Neuronal stem cell (in vitro differentiated cells): ENCODE measurements around the gene MT1H.
"Not testable (repeated sequence)": the region's sequence is repeated elsewhere in the genome, so short reads cannot be mapped to it uniquely, and the experiment has no call there.

ENCODE experiments used
- DNase-seq: peaks from one replicate; pipeline ENCODE4 v3.0.0-alpha.2; 2013; ENCODE audit warnings: low spot score
- H2AFZ ChIP-seq: one replicate; pipeline ENCODE4 v1.6.1; 2013; ENCODE audit warnings: mild to moderate bottlenecking, low read length, inconsistent platforms
- H2AK5ac ChIP-seq: 2 replicates; pipeline ENCODE4 v1.6.1; 2013; ENCODE audit warnings: low read depth, mild to moderate bottlenecking, inconsistent platforms, low read length, moderate library complexity, mixed read lengths
- H2BK120ac ChIP-seq: 2 replicates; pipeline ENCODE4 v1.6.1; 2013; ENCODE audit warnings: low read depth, mild to moderate bottlenecking, inconsistent platforms, low read length, moderate library complexity, mixed read lengths
- H2BK12ac ChIP-seq: one replicate; pipeline ENCODE4 v1.6.1; 2013; ENCODE audit warnings: low read length, inconsistent platforms
- H2BK15ac ChIP-seq: 2 replicates; pipeline ENCODE4 v1.6.1; 2013; ENCODE audit warnings: mild to moderate bottlenecking, low read length, inconsistent platforms, mixed read lengths
- H2BK5ac ChIP-seq: one replicate; pipeline ENCODE4 v1.6.1; 2013; ENCODE audit warnings: inconsistent platforms, mild to moderate bottlenecking, low read length, moderate library complexity
- H3K14ac ChIP-seq: one replicate; pipeline ENCODE4 v1.6.1; 2013; ENCODE audit warnings: low read length, inconsistent platforms
- H3K18ac ChIP-seq: 2 replicates; pipeline ENCODE4 v1.6.1; 2013; ENCODE audit warnings: low read length, inconsistent platforms
- H3K23ac ChIP-seq: 2 replicates; pipeline ENCODE4 v1.6.1; 2013; ENCODE audit warnings: low read depth, mild to moderate bottlenecking, mixed read lengths, low read length, inconsistent platforms; ENCODE audit not compliant: poor library complexity
- H3K27ac ChIP-seq: replicated peaks from 3 replicates; pipeline ENCODE4 v1.5.1; 2013; ENCODE audit warnings: low read length, inconsistent platforms
- H3K27me3 ChIP-seq, 3 experiments: 2 replicates each; pipeline ENCODE4 v1.6.1; 2013; ENCODE audit warnings: low read length in 3 of 3, mild to moderate bottlenecking in 2 of 3, inconsistent platforms in 1 of 3, low read depth in 1 of 3, mixed read lengths in 1 of 3, moderate library complexity in 1 of 3; ENCODE audit not compliant: control insufficient read depth in 3 of 3, insufficient read depth in 3 of 3
- H3K36me3 ChIP-seq, 2 donors: replicated peaks in 1 of 2; 2 replicates each; pipeline ENCODE4 v1.6.1; 2013; ENCODE audit warnings: low read length in 2 of 2; ENCODE audit not compliant: control insufficient read depth in 2 of 2, insufficient read depth in 2 of 2
- H3K4ac ChIP-seq: 2 replicates; pipeline ENCODE4 v1.6.1; 2013; ENCODE audit warnings: inconsistent platforms, mild to moderate bottlenecking, low read length, moderate library complexity
- H3K4me1 ChIP-seq, 2 donors: 1 replicate in 1 of 2; 2 replicates in 1 of 2; pipeline ENCODE4 v1.6.1; 2013; ENCODE audit warnings: low read length in 2 of 2, low read depth in 1 of 2; ENCODE audit not compliant: control insufficient read depth in 2 of 2, insufficient read depth in 1 of 2
- H3K4me2 ChIP-seq: one replicate; pipeline ENCODE4 v1.6.1; 2013; ENCODE audit warnings: mild to moderate bottlenecking, low read length, inconsistent platforms; ENCODE audit not compliant: insufficient read depth, poor library complexity, severe bottlenecking
- H3K4me3 ChIP-seq, 2 donors: 2 replicates each; pipeline ENCODE4 v1.5.1; 2013; ENCODE audit warnings: low read length in 2 of 2, mild to moderate bottlenecking in 2 of 2, inconsistent platforms in 1 of 2, moderate library complexity in 1 of 2
- H3K79me1 ChIP-seq: one replicate; pipeline ENCODE4 v1.6.1; 2013; ENCODE audit warnings: low read depth, mild to moderate bottlenecking, inconsistent platforms, low read length, moderate library complexity
- H3K9ac ChIP-seq: one replicate; pipeline ENCODE4 v1.6.1; 2013; ENCODE audit warnings: mild to moderate bottlenecking, low read depth, low read length, inconsistent platforms; ENCODE audit not compliant: poor library complexity
- H3K9me3 ChIP-seq, 2 donors: replicated peaks in 1 of 2; 2 replicates each; pipeline versions ENCODE3 to v1.6.1; 2013; ENCODE audit warnings: low read length in 2 of 2, mild to moderate bottlenecking in 2 of 2, inconsistent platforms in 1 of 2, low read depth in 1 of 2, mixed read lengths in 1 of 2, moderate library complexity in 1 of 2; ENCODE audit not compliant: control insufficient read depth in 2 of 2, insufficient read depth in 1 of 2
- H4K8ac ChIP-seq: one replicate; pipeline ENCODE4 v1.6.1; 2013; ENCODE audit warnings: low read depth, mild to moderate bottlenecking, inconsistent platforms, low read length, moderate library complexity
- H4K91ac ChIP-seq: one replicate; pipeline ENCODE4 v1.6.1; 2013; ENCODE audit warnings: low read length, low read depth, mild to moderate bottlenecking, inconsistent platforms; ENCODE audit not compliant: poor library complexity
- WGBS, 2 donors: extraction: QIAGEN DNeasy Blood & Tissue Kit; methylation state at CpG; one replicate each; pipeline ENCODE4 v1.1.7; 2013; ENCODE audit warnings: missing lambda C conversion rate in 2 of 2, mixed read lengths in 1 of 2; ENCODE audit not compliant: insufficient read length in 2 of 2, insufficient replicate concordance in 1 of 2; ENCODE audit errors: extremely low coverage in 2 of 2; 5-methylcytosine and 5-hydroxymethylcytosine counted together

Gene MT1H

GRCh38 chr16:56662357-56663354 is 7.0 kb upstream of the MT1H start:
- Histone ChIP-seq H3K18ac (peak overlapping the region; percentile 32), H3K36me3 (no peaks in the 10 kb centered on the region), H3K9me3 (peaks cover 0 to 2% of the 10 kb centered on the region in 2 donors), H3K4me2 (no peak overlapping the region), H3K9ac (no peak overlapping the region), H2AFZ (peak overlapping the region; percentile 42), H2BK12ac (no peak overlapping the region), H4K91ac (no peak overlapping the region), H3K79me1 (no peaks in the 10 kb centered on the region), H2AK5ac (no peak overlapping the region), H2BK5ac (no peak overlapping the region), H3K4me3 (peak overlapping the region in 1 of 2 donors; percentile 25), H3K23ac (peak overlapping the region; percentile 11), H3K14ac (no peak overlapping the region), H3K4me1 (peaks cover 0 to 4% of the 10 kb centered on the region in 2 donors), H3K27me3 (peaks cover 30 to 100% (median 97%) of the 10 kb centered on the region in 3 experiments), H3K27ac (no peak overlapping the region), H2BK120ac (no peak overlapping the region), H4K8ac (no peak overlapping the region), H2BK15ac (no peak overlapping the region), H3K4ac (no peak overlapping the region)
- WGBS, 2 donors, result no CpG with 5 or more reads among the region's 48 CpGs
- no peak for DNase-seq

GRCh38 chr16:56664506-56664905 is 5.1 kb upstream of the MT1H start:
- no peak overlapping the region for H3K4ac ChIP-seq
- no peak overlapping the region for H2BK15ac ChIP-seq
- H3K18ac ChIP-seq, result no peak overlapping the region
- H2BK12ac ChIP-seq, result no peak overlapping the region
- WGBS, 2 donors, result no CpG with 5 or more reads among the region's 1 CpG
- DNase-seq, result no peak
- H3K27ac ChIP-seq, result no peak overlapping the region
- H3K27me3 ChIP-seq, result peaks cover 41 to 100% (median 98%) of the 10 kb centered on the region in 3 experiments
- no peak overlapping the region for H2BK5ac ChIP-seq
- H3K4me3 ChIP-seq, result no peak overlapping the region
- no peaks in the 10 kb centered on the region for H3K36me3 ChIP-seq
- no peak overlapping the region for H2AK5ac ChIP-seq
- no peak overlapping the region for H3K14ac ChIP-seq
- H3K9me3 ChIP-seq, result peaks cover 0 to 3% of the 10 kb centered on the region in 2 donors
- no peaks in the 10 kb centered on the region for H3K79me1 ChIP-seq
- H3K23ac ChIP-seq, result no peak overlapping the region
- no peaks in the 10 kb centered on the region for H3K4me1 ChIP-seq
- H2BK120ac ChIP-seq, result no peak overlapping the region
- no peak overlapping the region for H4K8ac ChIP-seq
- no peak overlapping the region for H3K9ac ChIP-seq
- H4K91ac ChIP-seq, result no peak overlapping the region
- H2AFZ ChIP-seq, result no peak overlapping the region
- H3K4me2 ChIP-seq, result no peak overlapping the region

DNA sequence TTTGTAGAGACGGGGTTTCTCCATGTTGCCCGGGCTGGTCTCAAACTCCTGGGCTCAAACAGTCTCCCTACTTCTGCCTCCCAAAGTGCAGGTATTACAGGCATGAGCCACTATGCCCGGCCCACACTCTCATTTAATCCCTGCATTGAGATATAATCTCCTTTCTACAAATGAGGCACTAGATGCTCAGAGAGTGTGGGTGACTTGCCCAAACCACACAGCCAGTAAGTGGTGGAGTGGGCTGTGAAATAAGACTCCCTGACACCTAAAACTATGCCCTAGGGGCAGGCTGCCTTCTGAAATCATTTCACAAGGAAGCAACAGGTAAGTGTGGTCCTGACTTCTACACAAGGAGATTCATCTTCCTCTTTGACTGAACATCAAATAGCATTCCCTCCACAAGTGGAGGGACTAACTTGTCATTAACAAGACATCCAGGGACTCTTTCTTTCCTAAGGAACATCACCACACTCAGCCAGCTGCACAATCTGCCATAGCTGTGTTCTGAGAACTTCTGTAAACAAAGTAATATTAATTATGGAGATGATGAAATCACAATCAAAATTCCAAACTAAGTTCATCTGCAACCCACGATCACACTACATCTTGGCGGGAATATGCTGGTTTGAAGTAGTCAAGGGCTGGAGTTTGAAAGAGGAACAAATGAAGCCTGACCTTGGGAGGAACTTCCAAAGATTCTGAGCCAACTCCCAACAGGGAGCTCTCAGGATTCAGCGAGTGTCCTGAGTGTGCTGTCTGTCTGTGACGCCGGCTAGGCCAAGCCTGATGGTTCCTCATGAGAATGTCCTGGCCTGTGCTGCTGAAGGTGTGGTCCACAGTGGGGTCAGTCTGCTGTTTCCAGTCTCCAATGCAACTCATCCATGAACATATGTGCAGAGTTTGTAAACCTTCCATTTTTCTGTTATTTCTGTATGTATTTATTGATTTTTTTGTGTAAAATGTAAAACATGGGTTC is 4.0 kb upstream of the MT1H start:
- H3K14ac ChIP-seq, H3K27ac ChIP-seq, H3K79me1 ChIP-seq, H2BK15ac ChIP-seq, H3K4me1 ChIP-seq, H4K91ac ChIP-seq, H2AK5ac ChIP-seq, H2AFZ ChIP-seq, H3K4me3 ChIP-seq, H2BK120ac ChIP-seq, H3K9me3 ChIP-seq, H4K8ac ChIP-seq, H3K9ac ChIP-seq, H3K18ac ChIP-seq, DNase-seq, H2BK5ac ChIP-seq, H3K23ac ChIP-seq, H3K4me2 ChIP-seq, H3K4ac ChIP-seq, H3K36me3 ChIP-seq, H2BK12ac ChIP-seq: not testable (repeated sequence)
- peaks cover 48 to 100% (median 98%) of the 10 kb centered on the region in 3 experiments for H3K27me3 ChIP-seq
- WGBS, 2 donors, result no CpG with 5 or more reads among the region's 8 CpGs
